ENCODE measurements around the gene MYO5B.

DNA sequence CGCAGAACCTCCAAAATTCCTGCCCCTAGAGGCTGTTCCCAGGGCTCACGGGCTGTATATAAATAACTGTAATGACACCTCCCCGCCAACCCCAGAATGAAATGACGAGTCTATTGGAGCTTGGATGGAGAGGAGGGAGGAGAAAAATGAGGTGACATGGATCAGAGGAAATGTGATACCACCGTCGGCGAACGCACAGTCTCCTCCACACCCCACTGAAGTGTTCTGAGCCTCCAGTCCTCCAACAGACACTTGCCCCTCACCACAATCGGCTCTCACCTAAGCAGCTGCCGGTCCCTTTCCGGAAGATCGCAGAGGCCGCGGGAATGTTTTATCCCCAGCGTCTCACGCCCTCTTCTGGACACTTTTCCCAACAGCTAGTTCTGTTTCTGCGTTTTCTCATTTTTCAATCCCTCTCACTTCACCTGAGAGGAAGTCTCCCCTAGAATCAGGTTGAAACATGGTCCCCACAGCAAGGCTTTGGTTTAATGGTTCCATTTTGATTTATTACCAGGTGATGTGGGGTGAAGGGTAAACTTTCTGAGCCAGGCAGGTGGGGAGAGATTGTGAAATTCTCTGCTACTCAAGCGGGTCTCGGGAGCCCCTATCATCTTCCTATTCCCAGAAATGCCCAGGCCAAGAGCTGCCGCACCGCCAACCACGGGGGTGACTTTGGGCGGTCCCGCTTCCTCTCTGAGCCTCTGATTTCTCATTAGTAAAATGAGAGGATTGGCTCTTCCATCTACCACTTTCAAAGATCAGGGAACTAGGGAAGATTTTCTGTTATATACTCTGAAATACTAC is 9.1 kb upstream of the MYO5B start:
- no peak for TF ChIP-seq GATA2 (IDR thresholded peaks at IDR 0.05; ENCODE audit: low read depth, low read length)
- no peak for TF ChIP-seq GATA3 (IDR thresholded peaks at IDR 0.05; ENCODE audit: low read depth, low read length)

Data from SH-SY5Y (cell line).